GM12892 (cell line): Measurements from ENCODE around the gene OR5I1.

Experiments used
- POLR2A ChIP-seq: IDR thresholded peaks from 2 replicates; pipeline ENCODE4 v1.6.1; 2011; ENCODE audit warnings: low read depth, low read length, control low read depth
- POLR2AphosphoS5 ChIP-seq: IDR thresholded peaks from 2 replicates; pipeline ENCODE4 v1.6.1; 2011; ENCODE audit warnings: low read depth, low read length, control low read depth
- TAF1 ChIP-seq: IDR thresholded peaks from 2 replicates; pipeline ENCODE4 v1.6.1; 2011; ENCODE audit warnings: low read depth, mild to moderate bottlenecking, control low read depth, low read length, borderline replicate concordance

DNA sequence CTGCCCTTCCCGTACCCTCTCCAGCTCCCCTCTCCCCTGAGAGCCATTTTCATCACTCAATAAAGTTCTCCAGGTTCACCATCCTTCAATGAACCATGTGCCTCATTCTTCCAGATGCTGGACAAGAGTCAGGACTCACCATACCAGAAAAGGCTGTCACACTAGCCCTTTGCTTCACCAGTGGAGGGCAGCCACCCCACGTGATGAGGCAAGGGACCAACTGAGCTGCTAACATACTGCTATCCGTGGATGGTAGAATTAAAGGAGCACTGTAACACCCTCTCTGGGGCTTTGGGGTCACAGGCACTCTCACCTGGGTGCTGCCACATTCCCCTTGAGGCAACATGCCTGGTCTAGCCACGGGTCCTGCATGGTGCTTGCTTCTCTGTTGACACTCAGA is 13.1 kb upstream of the OR5I1 start:
- no peak for TF ChIP-seq POLR2AphosphoS5
- TF ChIP-seq POLR2A = no peak
- TF ChIP-seq TAF1 = no peak
